ENCODE results near the gene ALG12. TPM values are rescaled to one million over a fixed set of nuclear protein-coding genes. Genes with fewer than 3 reads are reported as not detected.

Gene ALG12
- polyA plus RNA-seq, 1 of the 3 experiments (the other 2 are of a cell fraction), result 9.9 TPM

DNA sequence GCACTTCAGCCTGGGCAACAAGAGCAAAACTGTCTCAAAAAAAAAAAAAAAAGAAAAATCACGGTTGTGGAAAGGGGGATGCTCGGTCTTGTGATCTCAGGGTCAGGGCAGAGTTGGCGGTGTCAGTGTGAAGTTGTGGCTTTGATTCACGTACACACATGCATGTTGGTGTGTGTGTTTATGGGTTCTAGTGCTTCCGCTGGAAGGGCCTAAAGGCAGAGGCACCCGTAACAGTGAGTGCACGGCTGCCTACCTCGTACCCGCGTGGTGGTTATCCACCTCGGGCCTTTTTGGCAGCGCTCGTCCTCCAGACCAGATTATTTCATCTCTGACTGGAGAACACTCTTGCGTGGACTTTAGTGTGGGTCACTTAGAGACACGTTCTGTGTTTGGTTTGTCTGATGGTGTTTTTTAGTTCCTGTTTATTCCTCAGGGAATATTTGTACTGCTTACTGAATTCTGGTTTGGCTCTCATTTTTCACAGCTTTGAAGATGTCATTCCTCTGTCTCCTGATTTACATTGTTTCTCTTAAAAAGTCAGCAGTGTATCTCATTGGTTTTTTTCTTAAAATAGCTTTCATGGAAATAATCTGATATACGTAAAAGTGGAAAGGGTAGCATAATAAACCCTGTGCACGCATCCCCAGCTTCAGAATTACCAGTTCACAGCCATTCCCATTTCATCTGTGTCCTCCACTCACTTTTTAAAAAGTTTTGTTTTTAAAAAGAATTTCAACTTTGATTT lies 49.0 kb downstream of the ALG12 start:
- Histone ChIP-seq H3K9ac (no peak overlapping the region), H3K36me3 (replicated peaks in 1 of 2; ENCODE audit: control insufficient read depth in 1 of 2, insufficient read depth in 2 of 2, low read length in 1 of 2) (peaks cover 0 to 22% of the 10 kb centered on the region in 2 experiments), H3K79me2 (ENCODE audit: insufficient read depth) (peaks cover 100% of the 10 kb centered on the region), H3F3A (replicated peaks; ENCODE audit: insufficient read depth) (no peaks in the 10 kb centered on the region), H3K9me3 (peaks cover 3% of the 10 kb centered on the region; the same call in 1 of the 2 replicates), H3K9me2 (no peaks in the 10 kb centered on the region), H3K4me1 (ENCODE audit: control insufficient read depth in 1 of 2, insufficient read depth in 2 of 2, low read depth in 1 of 2, low read length in 1 of 2) (no peaks in the 10 kb centered on the region), H3K4me3 (ENCODE audit: low read depth in 2 of 2, low read length in 1 of 2) (no peak overlapping the region), H2AFZ (ENCODE audit: low read depth) (no peak overlapping the region), H4K20me1 (ENCODE audit: insufficient read depth) (peaks cover 38% of the 10 kb centered on the region), H3K27ac (ENCODE audit: low read depth in 2 of 2, low read length in 1 of 2) (no peak overlapping the region), H3K4me2 (no peak overlapping the region), H3K27me3 (ENCODE audit: insufficient read depth) (no peaks in the 10 kb centered on the region)
- ChIA-PET POLR2A (no interaction called here), CTCF (interaction anchor here (1.2 kb wide), 1 partner anchor 61 kb away, joined by 3 read pairs; no protein-coding TSS in a partner anchor)
- no peak for DNase-seq
- 97% methylated on average over 17 of the region's 17 CpGs for WGBS (ENCODE audit: low lambda C conversion rate)
- TF ChIP-seq TCF12 (IDR thresholded peaks at IDR 0.05), result no peak
- TF ChIP-seq, protein P1, sequence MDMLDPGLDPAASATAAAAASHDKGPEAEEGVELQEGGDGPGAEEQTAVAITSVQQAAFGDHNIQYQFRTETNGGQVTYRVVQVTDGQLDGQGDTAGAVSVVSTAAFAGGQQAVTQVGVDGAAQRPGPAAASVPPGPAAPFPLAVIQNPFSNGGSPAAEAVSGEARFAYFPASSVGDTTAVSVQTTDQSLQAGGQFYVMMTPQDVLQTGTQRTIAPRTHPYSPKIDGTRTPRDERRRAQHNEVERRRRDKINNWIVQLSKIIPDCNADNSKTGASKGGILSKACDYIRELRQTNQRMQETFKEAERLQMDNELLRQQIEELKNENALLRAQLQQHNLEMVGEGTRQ (IDR thresholded peaks at IDR 0.05; ENCODE audit: borderline replicate concordance, low read depth, low read length), result no peak
- no peak for TF ChIP-seq FOSL2 (IDR thresholded peaks at IDR 0.05; ENCODE audit: borderline replicate concordance, low read depth)
- TF ChIP-seq, protein P2, sequence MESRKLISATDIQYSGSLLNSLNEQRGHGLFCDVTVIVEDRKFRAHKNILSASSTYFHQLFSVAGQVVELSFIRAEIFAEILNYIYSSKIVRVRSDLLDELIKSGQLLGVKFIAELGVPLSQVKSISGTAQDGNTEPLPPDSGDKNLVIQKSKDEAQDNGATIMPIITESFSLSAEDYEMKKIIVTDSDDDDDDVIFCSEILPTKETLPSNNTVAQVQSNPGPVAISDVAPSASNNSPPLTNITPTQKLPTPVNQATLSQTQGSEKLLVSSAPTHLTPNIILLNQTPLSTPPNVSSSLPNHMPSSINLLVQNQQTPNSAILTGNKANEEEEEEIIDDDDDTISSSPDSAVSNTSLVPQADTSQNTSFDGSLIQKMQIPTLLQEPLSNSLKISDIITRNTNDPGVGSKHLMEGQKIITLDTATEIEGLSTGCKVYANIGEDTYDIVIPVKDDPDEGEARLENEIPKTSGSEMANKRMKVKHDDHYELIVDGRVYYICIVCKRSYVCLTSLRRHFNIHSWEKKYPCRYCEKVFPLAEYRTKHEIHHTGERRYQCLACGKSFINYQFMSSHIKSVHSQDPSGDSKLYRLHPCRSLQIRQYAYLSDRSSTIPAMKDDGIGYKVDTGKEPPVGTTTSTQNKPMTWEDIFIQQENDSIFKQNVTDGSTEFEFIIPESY (IDR thresholded peaks at IDR 0.05; ENCODE audit: borderline replicate concordance, low read depth), result no peak
- no peak for TF ChIP-seq RAD21 (IDR thresholded peaks at IDR 0.05; ENCODE audit: low read length)
- no peak for TF ChIP-seq MXI1 (IDR thresholded peaks at IDR 0.05; ENCODE audit: low read depth, low read length)
- no peak for TF ChIP-seq NRF1 (IDR thresholded peaks at IDR 0.05; ENCODE audit: low read depth, low read length)
- no peak for TF ChIP-seq SIN3A (IDR thresholded peaks at IDR 0.05; ENCODE audit: borderline replicate concordance, low read depth, low read length)
- TF ChIP-seq, protein P3, sequence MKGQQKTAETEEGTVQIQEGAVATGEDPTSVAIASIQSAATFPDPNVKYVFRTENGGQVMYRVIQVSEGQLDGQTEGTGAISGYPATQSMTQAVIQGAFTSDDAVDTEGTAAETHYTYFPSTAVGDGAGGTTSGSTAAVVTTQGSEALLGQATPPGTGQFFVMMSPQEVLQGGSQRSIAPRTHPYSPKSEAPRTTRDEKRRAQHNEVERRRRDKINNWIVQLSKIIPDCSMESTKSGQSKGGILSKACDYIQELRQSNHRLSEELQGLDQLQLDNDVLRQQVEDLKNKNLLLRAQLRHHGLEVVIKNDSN (IDR thresholded peaks at IDR 0.05; ENCODE audit: borderline replicate concordance, low read depth), result no peak
- no peak for TF ChIP-seq TEAD4 (IDR thresholded peaks at IDR 0.05; ENCODE audit: borderline replicate concordance, insufficient read depth)
- no peak for TF ChIP-seq GATA2 (CRISPR knock-in tag; IDR thresholded peaks at IDR 0.05)
